GM21529 (cell line): ENCODE results near the gene KRTAP9-7.
"Not testable (repeated sequence)": the region's sequence is repeated elsewhere in the genome, so short reads cannot be mapped to it uniquely, and the experiment has no call there.

Source experiments
- ATAC-seq: cut with Tn5 transposase; IDR thresholded peaks from one replicate; pipeline ENCODE4 v1.9.1; 2021; ENCODE audit not compliant: unreplicated experiment

KRTAP9-7 gene

GRCh38 chr17:41271323-41271722 lies 4.2 kb upstream of the KRTAP9-7 start:
- ATAC-seq, result not testable (repeated sequence)

- ATAC-seq, result no peak
These were observed 3.6 kb upstream of the KRTAP9-7 start for GRCh38 chr17:41271858-41272257.

GRCh38 chr17:41278176-41278955 lies 2.9 kb downstream of the KRTAP9-7 start:
- no peak for ATAC-seq

GRCh38 chr17:41284043-41284442 lies 8.5 kb downstream of the KRTAP9-7 start:
- ATAC-seq, result no peak

GRCh38 chr17:41284546-41284945 lies 9.0 kb downstream of the KRTAP9-7 start:
- ATAC-seq, result no peak

GRCh38 chr17:41287050-41287449 lies 11.6 kb downstream of the KRTAP9-7 start:
- ATAC-seq, result no peak

GRCh38 chr17:41294016-41294415 lies 18.5 kb downstream of the KRTAP9-7 start:
- no peak for ATAC-seq

- ATAC-seq, result no peak
These were observed 21.3 kb downstream of the KRTAP9-7 start for GRCh38 chr17:41296846-41297245.

- no peak for ATAC-seq
These were observed 23.1 kb downstream of the KRTAP9-7 start for GRCh38 chr17:41298458-41299135.

GRCh38 chr17:41301204-41301790 lies 25.8 kb downstream of the KRTAP9-7 start:
- no peak for ATAC-seq

GRCh38 chr17:41301916-41302901 lies 26.7 kb downstream of the KRTAP9-7 start, which contains the start of gene KRTAP29-1:
Gene KRTAP29-1 (minus strand): TSS chr17:41302851. CDS start chr17:41302851, 0 bp downstream.
- no peak for ATAC-seq

- ATAC-seq, result no peak
These were observed 27.5 kb downstream of the KRTAP9-7 start for GRCh38 chr17:41302981-41303380.

GRCh38 chr17:41304091-41304490 lies 28.6 kb downstream of the KRTAP9-7 start:
- no peak for ATAC-seq

- no peak for ATAC-seq
These were observed 32.1 kb downstream of the KRTAP9-7 start for GRCh38 chr17:41307647-41308046.

- ATAC-seq, result no peak
These were observed 32.9 kb downstream of the KRTAP9-7 start for GRCh38 chr17:41308251-41308917.

GRCh38 chr17:41308918-41309359 lies 33.4 kb downstream of the KRTAP9-7 start, which contains the start of gene KRTAP16-1:
Gene KRTAP16-1 (minus strand): TSS chr17:41309309. CDS start chr17:41309253, 56 bp downstream.
- no peak for ATAC-seq

GRCh38 chr17:41311111-41311510 lies 35.6 kb downstream of the KRTAP9-7 start:
- ATAC-seq, result no peak

GRCh38 chr17:41315204-41315794 lies 39.8 kb downstream of the KRTAP9-7 start, which contains the start of gene KRTAP17-1:
Gene KRTAP17-1 (minus strand): TSS chr17:41315710. CDS start chr17:41315650, 60 bp downstream.
- ATAC-seq, result no peak

GRCh38 chr17:41315814-41316445 lies 40.4 kb downstream of the KRTAP9-7 start:
- ATAC-seq, result no peak
